NCI-H460 (cell line): ENCODE measurements around the gene GNAI2. TPM values are rescaled to one million over a fixed set of nuclear protein-coding genes. Genes with fewer than 3 reads are reported as not detected.
"Not testable (repeated sequence)": the region's sequence is repeated elsewhere in the genome, so short reads cannot be mapped to it uniquely, and the experiment has no call there.

ENCODE experiments used
- DNase-seq: peaks from one replicate; pipeline ENCODE4 v3.0.0-alpha.2; 2016; ENCODE audit warnings: low read depth; ENCODE audit errors: extremely low read depth
- total RNA-seq: library from RNA; depleted of rRNA; stranded (reverse); fragments of >200 nt; shearing (Covaris generic); gene quantifications from 2 replicates; pipeline ENCODE4 v1.2.3, GENCODE V29; 2014

The GNAI2 gene
- total RNA-seq, 1 experiment from 2014 or later = 45.5 TPM

DNA sequence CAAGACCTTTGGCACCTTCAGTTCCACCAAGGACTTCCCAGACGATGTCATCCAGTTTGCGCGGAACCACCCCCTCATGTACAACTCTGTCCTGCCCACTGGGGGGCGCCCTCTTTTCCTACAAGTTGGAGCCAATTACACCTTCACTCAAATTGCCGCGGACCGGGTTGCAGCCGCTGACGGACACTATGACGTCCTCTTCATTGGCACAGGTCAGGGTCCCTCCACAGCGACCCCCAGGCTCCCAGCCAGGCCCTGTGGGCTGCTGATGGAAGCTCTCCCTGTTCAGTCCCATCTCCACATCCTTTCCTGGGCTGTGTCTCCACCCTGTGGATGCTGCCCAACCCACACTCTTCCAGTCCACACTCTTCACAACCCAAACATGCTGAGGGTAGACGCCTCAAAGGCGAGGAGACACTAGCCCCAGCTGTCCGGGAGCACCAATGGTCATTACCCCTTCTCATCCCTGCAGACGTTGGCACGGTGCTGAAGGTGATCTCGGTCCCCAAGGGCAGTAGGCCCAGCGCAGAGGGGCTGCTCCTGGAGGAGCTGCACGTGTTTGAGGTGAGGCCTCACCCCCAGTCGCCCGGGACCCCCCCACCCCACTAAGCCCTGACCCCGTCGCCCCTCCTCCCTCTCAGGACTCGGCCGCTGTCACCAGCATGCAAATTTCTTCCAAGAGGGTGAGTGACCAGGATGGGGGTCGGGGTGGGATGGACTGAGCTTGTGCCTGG is 38.5 kb downstream of the GNAI2 start:
- DNase-seq = peak; percentile 38

DNA sequence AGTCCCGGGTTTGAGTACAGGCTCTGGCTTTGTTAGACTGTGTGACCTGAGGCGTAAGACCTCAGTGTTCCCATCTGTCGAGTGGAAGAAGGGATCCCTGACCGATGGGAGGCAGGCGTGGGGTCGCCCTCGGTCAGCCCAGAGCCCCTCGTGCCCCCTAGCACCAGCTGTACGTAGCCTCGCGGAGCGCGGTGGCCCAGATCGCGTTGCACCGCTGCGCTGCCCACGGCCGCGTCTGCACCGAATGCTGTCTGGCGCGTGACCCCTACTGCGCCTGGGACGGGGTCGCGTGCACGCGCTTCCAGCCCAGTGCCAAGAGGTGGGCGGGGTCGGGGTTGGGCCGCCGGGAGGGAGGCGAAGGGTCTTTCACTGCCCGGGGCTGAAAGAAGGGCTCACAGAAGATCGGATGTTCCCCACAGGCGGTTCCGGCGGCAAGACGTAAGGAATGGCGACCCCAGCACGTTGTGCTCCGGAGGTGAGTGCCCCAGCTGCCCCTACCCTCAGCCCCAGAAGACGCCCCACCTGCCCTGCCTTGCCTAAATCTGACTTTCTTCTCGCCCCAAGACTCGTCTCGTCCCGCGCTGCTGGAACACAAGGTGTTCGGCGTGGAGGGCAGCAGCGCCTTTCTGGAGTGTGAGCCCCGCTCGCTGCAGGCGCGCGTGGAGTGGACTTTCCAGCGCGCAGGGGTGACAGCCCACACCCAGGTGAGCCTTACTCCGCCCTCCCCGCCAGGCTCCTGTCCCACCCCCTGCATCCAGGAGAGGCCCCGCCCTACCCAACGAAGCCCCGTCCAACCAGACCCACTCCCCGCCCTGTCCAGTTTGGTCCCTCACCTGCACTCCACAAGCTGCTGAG is 39.4 kb downstream of the GNAI2 start:
- DNase-seq = no peak

DNA sequence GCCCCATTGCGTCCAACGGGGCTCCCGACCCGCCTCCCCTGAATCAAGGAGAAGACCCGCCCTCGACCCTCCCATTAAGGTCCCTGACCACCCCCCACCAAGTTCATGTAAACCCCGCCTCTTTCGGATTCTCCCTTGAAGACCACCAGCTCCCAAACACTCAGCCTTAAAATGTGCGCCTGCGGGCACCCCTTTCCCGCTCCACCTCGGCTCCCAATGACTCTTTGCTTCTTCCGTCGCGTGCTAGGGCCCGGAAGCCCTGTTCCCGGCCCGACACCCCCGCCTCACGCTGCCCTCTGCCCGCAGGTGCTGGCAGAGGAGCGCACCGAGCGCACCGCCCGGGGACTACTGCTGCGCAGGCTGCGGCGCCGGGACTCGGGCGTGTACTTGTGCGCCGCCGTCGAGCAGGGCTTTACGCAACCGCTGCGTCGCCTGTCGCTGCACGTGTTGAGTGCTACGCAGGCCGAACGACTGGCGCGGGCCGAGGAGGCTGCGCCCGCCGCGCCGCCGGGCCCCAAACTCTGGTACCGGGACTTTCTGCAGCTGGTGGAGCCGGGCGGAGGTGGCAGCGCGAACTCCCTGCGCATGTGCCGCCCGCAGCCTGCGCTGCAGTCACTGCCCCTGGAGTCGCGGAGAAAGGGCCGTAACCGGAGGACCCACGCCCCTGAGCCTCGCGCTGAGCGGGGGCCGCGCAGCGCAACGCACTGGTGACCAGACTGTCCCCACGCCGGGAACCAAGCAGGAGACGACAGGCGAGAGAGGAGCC is 40.2 kb downstream of the GNAI2 start:
- no peak for DNase-seq

DNA sequence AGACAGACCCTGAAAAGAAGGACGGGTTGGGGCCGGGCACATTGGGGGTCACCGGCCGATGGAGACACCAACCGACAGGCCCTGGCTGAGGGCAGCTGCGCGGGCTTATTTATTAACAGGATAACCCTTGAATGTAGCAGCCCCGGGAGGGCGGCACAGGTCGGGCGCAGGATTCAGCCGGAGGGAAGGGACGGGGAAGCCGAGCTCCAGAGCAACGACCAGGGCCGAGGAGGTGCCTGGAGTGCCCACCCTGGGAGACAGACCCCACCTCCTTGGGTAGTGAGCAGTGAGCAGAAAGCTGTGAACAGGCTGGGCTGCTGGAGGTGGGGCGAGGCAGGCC is 40.7 kb downstream of the GNAI2 start:
- DNase-seq = no peak

DNA sequence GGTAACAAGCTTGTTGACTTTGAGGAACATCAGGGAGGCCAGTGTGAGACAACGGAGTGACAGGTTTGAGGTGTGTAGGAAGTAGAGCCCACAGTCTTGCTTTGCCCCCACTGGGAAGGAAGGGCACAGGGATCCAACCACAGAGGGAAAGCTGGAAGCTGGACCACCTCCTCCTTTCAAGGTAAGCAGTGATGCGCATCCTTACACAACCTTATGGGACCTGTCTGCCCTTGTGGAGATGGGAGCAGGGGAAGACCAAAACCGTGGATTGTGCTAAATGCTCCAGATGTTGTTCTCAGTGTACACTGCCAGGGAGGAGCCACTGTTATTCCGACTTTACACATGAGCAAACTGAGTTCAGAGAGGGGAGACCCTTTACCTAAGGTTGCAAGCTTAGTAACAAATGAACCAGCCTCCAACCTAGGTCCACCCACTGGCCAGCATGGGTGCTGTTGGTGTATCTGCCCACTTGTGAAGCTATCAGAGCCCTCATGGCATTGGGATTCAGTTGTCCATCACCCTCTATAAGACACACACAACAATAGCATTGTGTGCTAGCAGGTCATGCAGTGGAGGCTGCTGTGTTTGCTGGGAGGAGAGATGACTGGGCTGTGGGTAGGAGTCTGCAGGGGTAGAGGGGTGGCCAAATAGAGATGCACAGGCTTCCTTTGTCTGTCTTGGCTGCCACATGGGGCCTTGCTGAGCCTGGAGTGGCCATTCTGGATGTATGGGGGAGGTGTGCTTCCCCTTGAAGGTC is 42.3 kb downstream of the GNAI2 start:
- DNase-seq = no peak

DNA sequence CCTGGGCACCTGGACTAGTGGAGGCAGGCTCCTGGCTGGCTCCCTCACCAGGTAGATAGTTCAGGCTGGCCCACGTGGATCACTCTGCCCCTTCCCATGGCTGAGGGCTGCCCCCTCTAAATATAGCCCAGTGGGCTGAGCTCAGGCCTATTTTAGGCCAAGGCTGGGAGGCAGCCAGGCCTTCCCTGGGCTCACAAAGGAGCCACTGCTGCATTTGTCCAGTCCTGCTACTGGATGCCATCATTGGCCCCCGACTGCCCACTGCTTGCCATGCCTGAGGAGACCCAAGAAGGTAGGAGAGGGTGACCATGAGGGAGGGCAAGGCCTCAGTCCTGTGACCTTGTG is 42.8 kb downstream of the GNAI2 start, which contains the start of gene LSMEM2:
LSMEM2 (plus strand) TSS at position 208 of the 345 bp plus-strand sequence; CDS start at position 235, 27 bp downstream.
- no peak for DNase-seq

DNA sequence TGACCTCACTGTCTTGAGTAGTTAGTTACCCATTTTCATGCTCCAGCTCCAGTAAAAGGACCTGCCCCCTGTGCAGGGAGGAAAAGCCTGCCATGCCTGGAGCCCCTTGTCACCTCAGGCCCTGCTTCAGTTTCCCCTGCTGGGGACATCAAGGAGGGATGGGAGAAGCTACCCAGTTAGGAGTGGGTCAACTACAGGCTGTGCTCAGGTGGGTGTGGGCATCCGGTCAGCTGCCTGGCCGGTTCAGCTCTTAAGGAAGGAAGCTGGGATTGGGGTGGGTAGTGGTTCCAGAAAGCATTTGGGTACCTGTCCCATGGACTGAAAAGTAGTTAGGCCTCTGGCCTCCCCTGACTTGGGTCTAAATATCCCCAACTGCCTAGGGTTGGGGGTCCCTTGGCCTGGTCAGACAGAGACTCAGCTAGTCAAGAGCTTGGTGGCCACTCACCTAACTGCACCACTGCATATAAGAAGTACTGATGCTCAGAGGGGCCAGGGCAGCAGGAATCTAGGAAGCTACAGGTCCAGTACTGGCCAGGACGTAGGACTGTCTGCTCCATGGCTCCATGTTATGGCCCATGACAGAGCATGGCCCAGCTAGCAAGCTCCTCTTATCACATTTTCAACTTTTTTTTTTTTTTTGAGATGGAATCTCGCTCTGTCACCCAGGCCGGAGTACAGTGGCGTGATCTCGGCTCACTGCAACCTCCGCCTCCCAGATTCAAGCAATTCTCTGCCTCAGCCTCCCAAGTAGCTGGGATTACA is 43.4 kb downstream of the GNAI2 start:
- DNase-seq = no peak

DNA sequence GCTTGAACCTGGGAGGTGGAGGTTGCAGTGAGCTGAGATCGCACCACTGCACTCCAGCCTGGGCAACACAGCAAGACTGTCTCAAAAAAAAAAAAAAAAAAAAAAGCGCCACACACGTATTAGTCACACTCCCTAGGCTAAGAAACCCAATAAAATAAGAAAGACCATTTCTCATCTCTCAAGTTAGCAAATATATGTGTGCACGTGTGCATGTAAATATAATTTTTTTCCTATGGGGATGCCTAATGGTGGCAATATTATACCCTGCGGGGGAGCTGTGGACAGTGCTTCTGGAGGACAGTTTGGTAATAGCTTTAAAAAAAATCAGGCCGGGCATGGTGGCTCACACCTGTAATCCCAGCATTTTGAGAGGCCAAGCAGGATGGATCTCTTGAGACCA is 48.1 kb downstream of the GNAI2 start:
- DNase-seq = not testable (repeated sequence)

DNA sequence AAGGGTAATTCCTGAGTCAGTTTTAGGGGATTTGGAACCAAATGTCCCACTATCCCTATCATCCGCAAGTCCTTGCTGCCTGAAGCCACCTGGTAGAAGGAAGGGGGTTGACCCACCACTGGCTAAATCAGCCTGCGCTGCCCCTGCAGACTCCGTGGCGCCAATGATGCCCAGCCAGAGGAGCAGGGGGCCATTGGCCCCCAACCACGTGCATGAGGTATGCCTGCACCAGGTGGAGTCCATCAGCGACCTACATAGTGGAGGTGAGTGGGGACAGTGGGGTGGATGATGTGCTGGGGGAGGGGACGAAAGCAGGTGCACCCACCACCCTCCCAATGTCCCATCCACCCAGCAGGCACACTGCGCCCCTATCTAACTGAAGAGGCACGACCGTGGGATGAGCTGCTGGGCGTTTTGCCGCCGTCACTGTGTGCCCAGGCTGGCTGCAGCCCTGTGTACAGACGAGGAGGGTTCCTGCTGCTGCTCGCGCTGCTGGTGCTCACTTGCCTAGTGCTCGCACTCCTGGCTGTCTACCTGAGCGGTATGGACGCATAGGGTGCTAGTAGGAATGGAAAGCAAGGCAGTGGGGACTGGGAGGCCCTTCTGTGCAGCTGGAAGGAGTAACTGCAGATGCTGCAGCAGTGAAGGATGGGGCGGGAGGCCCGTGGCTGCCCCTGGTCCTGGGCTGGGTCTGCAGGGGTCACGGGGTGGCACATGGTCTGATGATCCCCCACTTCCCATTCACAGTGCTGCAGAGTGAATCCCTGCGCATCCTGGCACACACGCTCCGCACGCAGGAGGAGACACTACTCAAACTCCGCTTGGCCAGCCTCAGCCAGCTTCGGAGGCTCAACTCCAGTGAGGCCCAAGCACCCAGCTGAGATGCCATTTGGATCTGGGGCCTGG is 50.6 kb downstream of the GNAI2 start:
- no peak for DNase-seq

DNA sequence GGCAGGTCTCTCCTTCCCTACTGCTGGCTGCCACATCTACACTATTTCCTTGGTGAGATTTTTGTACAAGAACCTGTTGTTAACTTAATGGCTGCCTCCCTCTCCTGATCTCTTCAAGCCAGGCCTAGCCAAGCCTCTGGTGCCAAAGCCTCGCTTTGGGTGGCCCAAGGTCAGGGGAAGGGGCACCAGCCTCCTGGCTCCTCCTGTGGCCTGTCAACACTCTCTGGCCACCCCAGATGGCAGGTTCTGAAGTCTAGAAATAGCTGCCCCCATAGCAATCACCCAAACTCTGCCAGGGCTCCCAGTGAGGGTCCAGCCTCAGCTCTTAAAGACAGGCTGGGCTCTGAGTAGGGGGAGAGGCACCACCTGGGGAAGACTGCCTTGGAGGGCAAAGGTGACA is 51.3 kb downstream of the GNAI2 start:
- DNase-seq = no peak

DNA sequence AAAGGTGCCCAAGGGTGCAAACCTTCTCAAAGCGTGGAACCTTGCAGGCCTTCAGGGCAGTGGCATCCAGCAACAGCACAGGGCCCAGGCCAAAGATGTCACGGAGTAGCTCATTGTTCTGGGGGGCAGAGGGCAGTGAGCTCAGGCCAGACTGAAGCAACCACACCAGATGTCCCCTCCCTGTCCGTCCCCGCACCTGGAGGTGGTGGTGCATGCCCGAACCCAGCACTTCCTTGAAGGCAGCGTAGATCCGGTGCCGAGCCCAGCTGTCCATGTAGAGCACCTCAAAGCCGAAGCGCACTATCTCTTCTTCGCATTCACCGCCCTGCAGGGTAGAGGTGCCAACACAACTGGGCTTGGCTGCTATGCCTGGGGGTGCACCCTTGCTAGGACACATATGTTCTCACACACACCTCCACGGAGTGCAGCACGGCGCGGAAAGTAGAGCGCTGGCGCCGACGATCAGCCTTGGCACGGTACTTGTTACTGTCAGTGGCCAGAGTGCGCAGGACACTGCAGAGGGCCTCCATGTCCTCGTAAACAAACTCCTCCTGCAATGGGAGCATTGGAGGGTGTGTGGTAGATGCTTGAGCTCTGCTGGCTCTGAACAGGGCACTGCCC is 52.5 kb downstream of the GNAI2 start:
- DNase-seq = no peak

DNA sequence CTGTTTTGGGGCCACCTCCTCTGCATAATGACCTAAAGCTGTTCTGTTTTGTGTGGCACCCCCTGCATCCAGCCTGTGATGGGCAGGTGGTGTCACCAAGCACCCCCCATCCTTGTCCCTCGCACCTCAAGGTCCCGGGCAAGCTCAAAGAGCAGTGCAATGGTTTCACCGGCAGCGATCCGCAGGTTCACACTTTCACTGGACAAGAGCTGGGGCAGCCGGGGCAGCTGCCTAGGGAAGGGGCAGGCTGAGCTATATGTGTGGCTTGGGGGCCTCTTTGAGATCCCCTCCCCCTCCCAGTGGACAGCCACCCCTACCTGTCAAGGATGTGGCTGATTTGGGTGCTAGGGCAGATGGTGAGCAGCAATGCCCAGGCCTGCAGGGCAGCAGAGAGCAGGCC is 53.1 kb downstream of the GNAI2 start:
- DNase-seq = no peak

DNA sequence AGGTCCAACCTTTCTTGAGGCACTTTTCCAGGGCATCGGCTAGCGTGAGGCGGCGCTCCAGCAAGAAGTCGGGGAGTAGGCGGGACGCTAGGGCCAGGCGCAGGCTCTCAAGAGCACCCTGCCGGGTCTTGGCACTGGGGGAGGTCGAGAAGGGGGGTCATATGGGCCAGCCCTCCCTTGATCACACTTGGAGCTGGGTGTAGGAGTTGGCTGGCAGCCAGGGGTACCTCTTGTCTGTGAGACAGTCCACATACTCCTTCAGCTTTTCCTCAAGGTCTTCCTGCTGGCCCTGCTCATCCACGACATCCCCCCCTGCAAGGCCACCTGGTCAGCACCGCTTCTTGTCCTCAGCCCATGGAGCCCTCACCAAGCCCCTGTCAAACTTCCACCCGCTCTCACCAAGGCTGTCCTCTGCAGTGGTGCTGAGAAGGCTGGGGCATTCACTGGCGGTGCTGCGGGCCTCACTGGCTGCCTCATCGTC is 54.2 kb downstream of the GNAI2 start:
- no peak for DNase-seq

DNA sequence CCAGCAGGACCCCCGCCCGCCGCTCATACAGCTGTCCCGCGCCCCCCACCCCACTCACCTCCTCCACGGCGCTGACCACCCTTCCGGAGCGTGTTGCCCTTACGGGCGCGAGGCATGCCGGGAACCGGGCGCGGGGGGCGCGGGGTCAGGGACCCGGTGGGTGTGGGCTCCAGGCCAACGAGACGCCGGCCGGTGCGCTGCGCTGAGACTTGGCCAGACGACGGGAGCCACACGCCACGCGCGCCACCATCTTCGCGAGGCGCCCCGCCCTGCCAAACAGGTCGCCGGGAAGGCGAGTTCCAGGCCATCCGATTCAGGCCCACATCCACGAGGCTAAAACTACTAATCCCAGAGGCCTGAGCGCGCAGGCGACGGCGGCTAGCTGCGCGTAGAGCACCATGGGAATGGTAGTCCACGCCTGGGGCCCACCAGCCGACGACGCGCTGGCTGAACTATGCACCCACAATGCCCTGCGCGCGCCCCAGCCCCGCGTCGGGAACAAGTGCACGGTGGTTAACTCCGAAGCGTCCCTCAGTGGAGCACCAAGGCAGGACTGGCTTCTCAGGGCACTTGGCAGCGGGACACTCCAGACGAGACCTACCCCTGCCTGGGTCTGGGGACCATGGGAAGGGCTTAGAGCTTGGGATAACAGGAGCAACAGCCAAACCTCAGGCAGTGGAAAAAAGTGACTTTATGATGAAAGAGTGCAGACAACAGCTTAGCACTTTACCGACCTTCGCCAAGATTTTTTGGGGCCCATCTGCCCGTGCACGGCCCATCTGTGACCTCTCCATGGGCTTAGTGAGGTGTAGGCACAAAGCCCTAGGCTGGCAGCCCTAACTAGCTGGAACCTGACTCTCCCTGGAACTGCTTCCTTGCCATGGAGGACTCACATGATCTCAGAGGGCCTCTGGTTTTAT is 56.4 kb downstream of the GNAI2 start, which contains the start of gene IFRD2:
IFRD2 (minus strand) TSS at position 271 of the 920 bp plus-strand sequence; CDS start at position 116, 155 bp downstream.
- DNase-seq = peak; percentile 94

DNA sequence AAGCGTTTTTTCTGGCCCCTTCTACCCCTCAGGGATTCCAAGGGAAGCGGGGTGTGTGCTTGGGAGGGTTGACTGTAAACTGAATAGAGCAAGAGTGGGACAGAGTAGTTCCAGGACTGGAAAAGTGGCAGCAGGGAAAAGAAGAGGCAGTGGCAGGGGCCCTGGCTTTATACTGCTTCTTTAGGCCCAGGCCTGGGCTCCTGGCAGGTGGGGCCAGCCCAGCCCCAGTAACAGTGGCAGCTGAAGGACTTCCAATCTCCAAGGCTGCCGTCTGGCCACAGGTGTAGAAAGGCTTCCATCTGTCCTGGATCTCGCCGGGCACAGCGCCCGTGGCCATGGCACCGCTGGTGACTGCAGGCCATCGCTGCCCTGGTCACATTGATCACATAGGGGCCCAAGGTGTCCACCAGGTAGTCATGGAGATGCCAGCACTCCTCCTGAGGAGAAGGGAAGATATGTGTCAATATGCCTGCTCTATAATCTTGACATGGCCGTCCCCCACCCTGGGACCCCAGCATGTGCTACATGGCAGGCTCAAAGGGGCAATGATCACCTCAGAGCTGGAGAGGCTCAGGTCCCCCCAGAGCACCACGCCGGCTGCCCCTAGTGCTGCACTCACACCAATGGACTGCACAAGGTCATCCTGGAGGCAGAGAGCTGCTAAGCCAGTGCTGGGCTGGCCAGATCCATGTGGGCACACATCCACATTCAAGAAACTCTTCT is 57.2 kb downstream of the GNAI2 start:
- no peak for DNase-seq

DNA sequence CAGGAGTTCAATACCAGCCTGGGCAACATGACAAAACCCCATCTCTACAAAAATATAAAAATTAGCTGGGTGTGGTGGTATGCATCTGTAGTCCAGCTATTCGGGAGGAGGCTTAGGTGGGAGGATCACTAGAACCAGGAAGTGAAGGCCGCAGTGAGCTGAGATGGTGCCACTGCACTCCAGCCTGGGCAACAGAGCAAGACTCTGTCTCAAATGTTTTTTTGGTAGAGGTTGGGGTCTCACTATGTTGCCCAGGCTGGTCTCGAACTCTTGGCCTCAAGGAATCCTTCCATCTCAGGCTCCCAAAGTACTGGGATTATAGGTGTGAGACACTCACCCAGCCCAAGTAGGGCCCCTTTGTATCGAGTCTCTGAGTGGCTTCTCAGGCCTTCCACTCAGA is 58.1 kb downstream of the GNAI2 start:
- DNase-seq = no peak
